ENCODE results near the gene EMP1. TPM values are rescaled to one million over a fixed set of nuclear protein-coding genes. Genes with fewer than 3 reads are reported as not detected.

The EMP1 gene
- total and polyA plus RNA-seq, 2 of the 8 experiments (the other 6 are each of a cell fraction or from before 2014, with no cell fraction given) = 0.17 to 0.65 TPM

GRCh38 chr12:13163868-13164635 lies 32.5 kb upstream of the EMP1 start (continued):
- TF ChIP-seq CHD7 (IDR thresholded peaks at IDR 0.05; ENCODE audit: insufficient replicate concordance, low read length) (no peak), TAF1 (IDR thresholded peaks at IDR 0.05; ENCODE audit: low read depth, low read length) (no peak), BACH1 (IDR thresholded peaks at IDR 0.05; ENCODE audit: low read length) (no peak), YY1 (IDR thresholded peaks at IDR 0.05; ENCODE audit: low read depth, low read length) (no peak), SIRT6 (IDR thresholded peaks at IDR 0.05; ENCODE audit: low read length) (no peak), RXRA (IDR thresholded peaks at IDR 0.05; ENCODE audit: insufficient read depth, low read depth, low read length) (no peak), RAD21 (IDR thresholded peaks at IDR 0.05 in 1 of 2, conservative IDR thresholded peaks at IDR 0.05 in 1 of 2; ENCODE audit: low read depth in 2 of 2, low read length in 2 of 2) (no peak), EZH2 (IDR thresholded peaks at IDR 0.05; ENCODE audit: low read depth, low read length, severe bottlenecking) (no peak), SUZ12 (IDR thresholded peaks at IDR 0.05; ENCODE audit: low read length) (no peak)

All from H1 (cell line).